GM18861 (cell line): ENCODE measurements around the gene NRF1.
"Not testable (repeated sequence)": the region's sequence is repeated elsewhere in the genome, so short reads cannot be mapped to it uniquely, and the experiment has no call there.

Experiments used
- ATAC-seq: cut with Tn5 transposase; IDR thresholded peaks from one replicate; pipeline ENCODE4 v1.9.1; 2021; ENCODE audit not compliant: unreplicated experiment

Gene NRF1

GRCh38 chr7:129779602-129780256 is 168.2 kb downstream of the NRF1 start:
- ATAC-seq: no peak

- ATAC-seq: no peak
Measured at GRCh38 chr7:129780257-129780973, 168.9 kb downstream of the NRF1 start.

- ATAC-seq: no peak
Measured at GRCh38 chr7:129780974-129781927, 169.7 kb downstream of the NRF1 start.

GRCh38 chr7:129781928-129782817 is 170.7 kb downstream of the NRF1 start:
- no peak for ATAC-seq

- no peak for ATAC-seq
Measured at GRCh38 chr7:129782818-129783583, 171.5 kb downstream of the NRF1 start.

GRCh38 chr7:129783584-129783919 is 172.0 kb downstream of the NRF1 start:
- ATAC-seq: no peak

- ATAC-seq: no peak
Measured at GRCh38 chr7:129784437-129784782, 172.9 kb downstream of the NRF1 start.

GRCh38 chr7:129784783-129785684 is 173.5 kb downstream of the NRF1 start:
- no peak for ATAC-seq

GRCh38 chr7:129785685-129786514 is 174.4 kb downstream of the NRF1 start:
- no peak for ATAC-seq

- ATAC-seq: no peak
Measured at GRCh38 chr7:129786825-129787563, 175.5 kb downstream of the NRF1 start.

GRCh38 chr7:129789000-129789399 is 177.5 kb downstream of the NRF1 start:
- ATAC-seq: no peak

GRCh38 chr7:129789652-129790051 is 178.1 kb downstream of the NRF1 start:
- no peak for ATAC-seq

GRCh38 chr7:129790136-129790535 is 178.6 kb downstream of the NRF1 start:
- ATAC-seq: no peak

- no peak for ATAC-seq
Measured at GRCh38 chr7:129792721-129793120, 181.2 kb downstream of the NRF1 start.

- ATAC-seq: no peak
Measured at GRCh38 chr7:129793506-129794310, 182.2 kb downstream of the NRF1 start.

- ATAC-seq: not testable (repeated sequence)
Measured at GRCh38 chr7:129794461-129794860, 182.9 kb downstream of the NRF1 start.
